SU-DHL-6 (cell line): ENCODE measurements around the gene POU6F2.

ENCODE experiments used
- CTCF ChIP-seq: fragments of 200-600 bp; sonication (generic); IDR thresholded peaks from one replicate; pipeline ENCODE4 v1.5.1; 2017; ENCODE audit warnings: antibody characterized with exemption, mild to moderate bottlenecking, low read length, moderate library complexity; ENCODE audit not compliant: insufficient read depth, poor library complexity, severe bottlenecking
- EZH2phosphoT487 ChIP-seq: fragments of 200-600 bp; sonication (generic), shearing (Covaris generic); conservative IDR thresholded peaks from 2 replicates; pipeline ENCODE4 v1.6.1; 2018; ENCODE audit warnings: mild to moderate bottlenecking, antibody characterized with exemption, low read length, moderate library complexity, mixed read lengths

- no peak for TF ChIP-seq CTCF
- TF ChIP-seq EZH2phosphoT487, result no peak
Observed at GRCh38 chr7:39069896-39070881, 92.5 kb downstream of the POU6F2 start.
